ENCODE results near the gene BORCS6. TPM values are rescaled to one million over a fixed set of nuclear protein-coding genes. Genes with fewer than 3 reads are reported as not detected.

BORCS6 gene
- total and polyA plus RNA-seq, 9 of the 15 experiments (the other 6 are each of a cell fraction or from before 2014, with no cell fraction given), result 0.01 to 7.4 (median 2.3) TPM

GRCh38 chr17:8226536-8227237, 36.7 kb upstream of the BORCS6 start (continued):
- TF ChIP-seq ZMIZ1 (IDR thresholded peaks at IDR 0.05; ENCODE audit: low read depth in 2 of 2, low read length in 2 of 2) (no peak), PATZ1 (CRISPR knock-in tag; IDR thresholded peaks at IDR 0.05; ENCODE audit: borderline replicate concordance) (no peak; the same call in 1 of the 2 replicates), ARID4B (CRISPR knock-in tag; IDR thresholded peaks at IDR 0.05) (no peak), JUND (IDR thresholded peaks at IDR 0.05; ENCODE audit: borderline replicate concordance, low read depth, low read length) (no peak), JUND (tag; IDR thresholded peaks at IDR 0.05; ENCODE audit: borderline replicate concordance, low read depth, low read length) (no peak), ARHGAP35 (IDR thresholded peaks at IDR 0.05; ENCODE audit: partially characterized antibody) (no peak), TRIM25 (IDR thresholded peaks at IDR 0.05; ENCODE audit: borderline replicate concordance) (no peak), PRPF4 (IDR thresholded peaks at IDR 0.05; ENCODE audit: insufficient read depth, low read depth, low read length, poor library complexity, severe bottlenecking) (no peak), DACH1 (IDR thresholded peaks at IDR 0.05; ENCODE audit: partially characterized antibody) (no peak), ZNF253 (CRISPR knock-in tag; conservative IDR thresholded peaks at IDR 0.05) (0 out of 2 replicates have a peak, but pooled peaks have one; percentile 20)
